ENCODE measurements around the gene OR51A4.

OR51A4 gene

DNA sequence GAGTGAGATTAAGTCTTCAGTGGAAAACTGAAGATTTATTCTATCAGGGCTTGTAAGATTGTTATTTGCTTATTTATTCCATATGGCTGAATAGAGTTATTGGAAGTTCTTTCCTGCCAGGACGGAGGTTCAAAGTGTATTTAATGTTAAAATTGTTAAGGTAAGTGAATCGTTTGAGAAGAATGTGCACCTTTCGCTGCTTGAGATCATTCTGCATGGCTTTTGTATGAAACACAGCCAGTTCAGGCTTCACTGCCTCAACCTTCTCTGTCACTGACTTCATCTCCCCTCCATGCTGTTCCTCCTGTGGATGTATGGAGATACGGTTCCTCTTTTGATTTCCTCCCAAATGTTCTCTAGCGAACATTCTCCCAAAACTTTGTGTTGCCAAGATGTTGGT, 28.0 kb upstream of the OR51A4 start:
- Histone ChIP-seq H3K4me2 (ENCODE audit: low read length) (no peak overlapping the region), H3K9me3 (ENCODE audit: low read length) (no peaks in the 10 kb centered on the region), H3K27me3 (ENCODE audit: insufficient read depth, low read length) (no peaks in the 10 kb centered on the region), H3F3A (ENCODE audit: insufficient read depth, low read length) (no peaks in the 10 kb centered on the region), H4K20me1 (ENCODE audit: insufficient read depth, low read length) (no peaks in the 10 kb centered on the region), H3K79me2 (ENCODE audit: insufficient read depth, low read length) (no peaks in the 10 kb centered on the region), H3K36me3 (ENCODE audit: insufficient read depth, low read length) (no peaks in the 10 kb centered on the region), H3K4me1 (ENCODE audit: insufficient read depth, low read length, severe bottlenecking) (no peaks in the 10 kb centered on the region), H3K27ac (ENCODE audit: low read depth, low read length, poor library complexity, severe bottlenecking) (no peak overlapping the region), H3K9me2 (ENCODE audit: low read depth, low read length) (no peaks in the 10 kb centered on the region), H2AFZ (ENCODE audit: low read length) (no peak overlapping the region), H3K9ac (ENCODE audit: low read length) (no peak overlapping the region), H3K4me3 (ENCODE audit: low read depth, low read length, poor library complexity, severe bottlenecking) (no peak overlapping the region)
- TF ChIP-seq CTCF (IDR thresholded peaks at IDR 0.05; ENCODE audit: low read length) (no peak), EZH2 (IDR thresholded peaks at IDR 0.05; ENCODE audit: borderline replicate concordance, low read length) (no peak)

DNA sequence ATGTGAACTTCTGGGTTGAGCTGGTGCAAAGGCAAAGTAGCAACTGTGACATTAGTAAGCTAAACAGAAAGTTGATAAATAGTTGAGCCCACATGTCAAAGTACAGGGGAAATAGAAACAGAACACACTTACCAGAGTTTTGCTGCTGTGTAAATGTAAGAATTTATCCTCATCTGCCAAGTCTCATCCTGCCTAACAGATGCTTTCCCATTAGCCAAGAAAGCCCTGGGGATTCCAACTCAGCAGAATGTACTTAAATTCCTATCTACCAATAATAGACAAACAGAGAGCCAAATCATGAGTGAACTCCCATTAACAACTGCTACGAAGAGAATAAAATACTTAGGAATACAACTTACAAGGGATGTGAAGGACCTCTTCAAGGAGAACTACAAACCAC, 15.4 kb upstream of the OR51A4 start:
- no peak overlapping the region for H3K4me3 ChIP-seq (ENCODE audit: low read depth, low read length, poor library complexity, severe bottlenecking)
- no peaks in the 10 kb centered on the region for H3K9me2 ChIP-seq (ENCODE audit: low read depth, low read length)
- H3K4me1 ChIP-seq (ENCODE audit: insufficient read depth, low read length, severe bottlenecking) = no peaks in the 10 kb centered on the region
- no peak overlapping the region for H2AFZ ChIP-seq (ENCODE audit: low read length)
- H3K9ac ChIP-seq (ENCODE audit: low read length) = no peak overlapping the region
- no peak overlapping the region for H3K4me2 ChIP-seq (ENCODE audit: low read length)
- no peak overlapping the region for H3K27ac ChIP-seq (ENCODE audit: low read depth, low read length, poor library complexity, severe bottlenecking)
- no peaks in the 10 kb centered on the region for H3F3A ChIP-seq (ENCODE audit: insufficient read depth, low read length)
- H3K9me3 ChIP-seq (ENCODE audit: low read length) = no peaks in the 10 kb centered on the region
- TF ChIP-seq EZH2 (IDR thresholded peaks at IDR 0.05; ENCODE audit: borderline replicate concordance, low read length) (no peak), CTCF (IDR thresholded peaks at IDR 0.05; ENCODE audit: low read length) (no peak)
- no peaks in the 10 kb centered on the region for H3K27me3 ChIP-seq (ENCODE audit: insufficient read depth, low read length)
- no peaks in the 10 kb centered on the region for H3K79me2 ChIP-seq (ENCODE audit: insufficient read depth, low read length)
- H3K36me3 ChIP-seq (ENCODE audit: insufficient read depth, low read length) = no peaks in the 10 kb centered on the region
- no peaks in the 10 kb centered on the region for H4K20me1 ChIP-seq (ENCODE audit: insufficient read depth, low read length)

DNA sequence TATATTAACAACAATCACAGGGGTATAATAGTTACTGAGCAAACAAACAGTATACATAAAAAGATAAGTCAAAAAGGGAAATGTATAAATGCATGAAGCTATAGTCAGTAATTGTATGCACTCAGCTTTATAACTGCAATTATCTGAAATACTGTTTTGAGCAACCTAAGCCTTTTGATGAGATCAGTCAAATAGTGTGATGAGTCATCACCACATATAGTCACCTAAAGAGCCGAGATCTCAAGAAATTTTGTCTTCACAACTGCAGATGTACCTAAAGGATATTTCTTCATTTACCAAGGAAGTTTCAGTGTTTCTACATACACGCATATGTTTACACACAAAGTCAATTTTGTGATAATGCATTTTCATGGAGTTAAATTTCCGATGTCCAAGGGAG, 13.5 kb upstream of the OR51A4 start:
- Histone ChIP-seq H3K27me3 (ENCODE audit: insufficient read depth, low read length) (no peaks in the 10 kb centered on the region), H3K27ac (ENCODE audit: low read depth, low read length, poor library complexity, severe bottlenecking) (no peak overlapping the region), H4K20me1 (ENCODE audit: insufficient read depth, low read length) (no peaks in the 10 kb centered on the region), H3K4me3 (ENCODE audit: low read depth, low read length, poor library complexity, severe bottlenecking) (no peak overlapping the region), H3K9ac (ENCODE audit: low read length) (no peak overlapping the region), H2AFZ (ENCODE audit: low read length) (no peak overlapping the region), H3K9me3 (ENCODE audit: low read length) (no peaks in the 10 kb centered on the region), H3K4me1 (ENCODE audit: insufficient read depth, low read length, severe bottlenecking) (no peaks in the 10 kb centered on the region), H3K9me2 (ENCODE audit: low read depth, low read length) (no peaks in the 10 kb centered on the region), H3K36me3 (ENCODE audit: insufficient read depth, low read length) (no peaks in the 10 kb centered on the region), H3K4me2 (ENCODE audit: low read length) (no peak overlapping the region), H3F3A (ENCODE audit: insufficient read depth, low read length) (no peaks in the 10 kb centered on the region), H3K79me2 (ENCODE audit: insufficient read depth, low read length) (no peaks in the 10 kb centered on the region)
- TF ChIP-seq CTCF (IDR thresholded peaks at IDR 0.05; ENCODE audit: low read length) (no peak), EZH2 (IDR thresholded peaks at IDR 0.05; ENCODE audit: borderline replicate concordance, low read length) (no peak)
